Nephron (organoid): Measurements from ENCODE around the gene NAXD.

Experiments used
- H3K27ac Mint-ChIP-seq, 3 experiments: 2 replicates each; pipeline ENCODE4 v1.8.0; 2020; ENCODE audit warnings: mixed read lengths in 3 of 3, mild to moderate bottlenecking in 2 of 3, moderate library complexity in 1 of 3
- H3K27me3 Mint-ChIP-seq: 2 replicates; pipeline ENCODE4 v1.8.0; 2021; ENCODE audit warnings: low read depth, mild to moderate bottlenecking, moderate library complexity, mixed read lengths
- H3K36me3 Mint-ChIP-seq: 2 replicates; pipeline ENCODE4 v1.8.0; 2020; ENCODE audit warnings: low read depth, mixed read lengths
- H3K4me1 Mint-ChIP-seq: 2 replicates; pipeline ENCODE4 v1.8.0; 2020; ENCODE audit warnings: mixed read lengths
- H3K4me3 Mint-ChIP-seq, 3 experiments: 2 replicates each; pipeline ENCODE4 v1.8.0; 2020; ENCODE audit warnings: mild to moderate bottlenecking in 3 of 3, mixed read lengths in 3 of 3, moderate library complexity in 2 of 3
- H3K9me3 Mint-ChIP-seq: 2 replicates; pipeline ENCODE4 v1.8.0; 2020; ENCODE audit warnings: mixed read lengths
- TF ChIP-seq, protein P1 (sequence below), 3 experiments: fragments of 200-600 bp; sonication (generic); IDR thresholded peaks; one replicate each; pipeline ENCODE4 v1.5.0; 2021; ENCODE audit warnings: antibody characterized with exemption in 3 of 3; ENCODE audit not compliant: unreplicated experiment in 3 of 3

The NAXD gene

DNA sequence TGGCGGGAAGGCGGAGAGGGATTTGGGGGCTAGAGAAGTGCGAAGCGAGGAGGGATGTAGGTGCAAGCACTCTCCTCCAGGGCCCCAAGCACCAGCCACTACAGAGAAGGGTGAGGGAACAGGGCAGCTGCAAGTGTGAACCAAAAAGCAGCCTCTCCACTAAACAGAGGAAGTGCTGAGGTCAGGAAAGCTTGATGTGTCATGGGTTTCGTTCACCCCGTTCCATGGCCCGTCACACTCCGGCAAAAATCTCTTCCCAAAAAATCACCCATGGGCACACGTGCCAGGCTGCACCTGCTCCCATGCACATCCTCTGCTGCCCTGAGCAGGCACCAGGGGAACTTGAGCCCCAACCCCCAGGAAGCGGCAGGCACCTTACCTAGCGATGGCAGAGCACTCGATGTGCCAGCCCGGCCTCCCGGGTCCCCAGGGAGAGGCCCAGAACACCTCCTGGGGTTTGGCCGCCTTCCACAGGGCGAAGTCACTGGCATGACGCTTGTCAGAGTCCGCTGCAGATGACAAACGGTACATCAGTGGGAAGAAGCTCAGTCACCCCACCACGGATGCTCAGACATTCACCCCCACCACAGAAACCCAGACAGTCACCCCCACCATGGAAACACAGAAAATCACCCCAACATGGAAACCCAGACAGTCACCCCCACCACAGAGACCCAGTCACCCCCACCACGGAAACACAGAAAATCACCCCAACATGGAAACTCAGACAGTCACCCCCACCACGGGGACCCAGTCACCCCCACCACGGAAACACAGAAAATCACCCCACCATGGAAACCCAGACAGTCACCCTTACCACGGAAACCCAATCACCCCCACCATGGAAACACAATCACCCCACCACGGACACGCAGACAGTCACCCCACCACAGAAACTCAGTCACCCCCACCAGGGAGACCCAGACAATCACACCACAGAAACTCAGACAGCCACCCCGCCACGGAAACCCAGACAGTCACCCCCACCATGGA lies 61.5 kb downstream of the NAXD start:
- no peak overlapping the region for H3K4me3 Mint-ChIP-seq
- H3K9me3 Mint-ChIP-seq: peaks cover 19% of the 10 kb centered on the region
- H3K27me3 Mint-ChIP-seq: no peaks in the 10 kb centered on the region
- H3K4me1 Mint-ChIP-seq: no peaks in the 10 kb centered on the region
- TF ChIP-seq, protein P1, sequence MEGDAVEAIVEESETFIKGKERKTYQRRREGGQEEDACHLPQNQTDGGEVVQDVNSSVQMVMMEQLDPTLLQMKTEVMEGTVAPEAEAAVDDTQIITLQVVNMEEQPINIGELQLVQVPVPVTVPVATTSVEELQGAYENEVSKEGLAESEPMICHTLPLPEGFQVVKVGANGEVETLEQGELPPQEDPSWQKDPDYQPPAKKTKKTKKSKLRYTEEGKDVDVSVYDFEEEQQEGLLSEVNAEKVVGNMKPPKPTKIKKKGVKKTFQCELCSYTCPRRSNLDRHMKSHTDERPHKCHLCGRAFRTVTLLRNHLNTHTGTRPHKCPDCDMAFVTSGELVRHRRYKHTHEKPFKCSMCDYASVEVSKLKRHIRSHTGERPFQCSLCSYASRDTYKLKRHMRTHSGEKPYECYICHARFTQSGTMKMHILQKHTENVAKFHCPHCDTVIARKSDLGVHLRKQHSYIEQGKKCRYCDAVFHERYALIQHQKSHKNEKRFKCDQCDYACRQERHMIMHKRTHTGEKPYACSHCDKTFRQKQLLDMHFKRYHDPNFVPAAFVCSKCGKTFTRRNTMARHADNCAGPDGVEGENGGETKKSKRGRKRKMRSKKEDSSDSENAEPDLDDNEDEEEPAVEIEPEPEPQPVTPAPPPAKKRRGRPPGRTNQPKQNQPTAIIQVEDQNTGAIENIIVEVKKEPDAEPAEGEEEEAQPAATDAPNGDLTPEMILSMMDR (IDR thresholded peaks at IDR 0.05; ENCODE audit: unreplicated experiment in 3 of 3): no peak
- H3K36me3 Mint-ChIP-seq: peaks cover 76% of the 10 kb centered on the region
- H3K27ac Mint-ChIP-seq: no peak overlapping the region

DNA sequence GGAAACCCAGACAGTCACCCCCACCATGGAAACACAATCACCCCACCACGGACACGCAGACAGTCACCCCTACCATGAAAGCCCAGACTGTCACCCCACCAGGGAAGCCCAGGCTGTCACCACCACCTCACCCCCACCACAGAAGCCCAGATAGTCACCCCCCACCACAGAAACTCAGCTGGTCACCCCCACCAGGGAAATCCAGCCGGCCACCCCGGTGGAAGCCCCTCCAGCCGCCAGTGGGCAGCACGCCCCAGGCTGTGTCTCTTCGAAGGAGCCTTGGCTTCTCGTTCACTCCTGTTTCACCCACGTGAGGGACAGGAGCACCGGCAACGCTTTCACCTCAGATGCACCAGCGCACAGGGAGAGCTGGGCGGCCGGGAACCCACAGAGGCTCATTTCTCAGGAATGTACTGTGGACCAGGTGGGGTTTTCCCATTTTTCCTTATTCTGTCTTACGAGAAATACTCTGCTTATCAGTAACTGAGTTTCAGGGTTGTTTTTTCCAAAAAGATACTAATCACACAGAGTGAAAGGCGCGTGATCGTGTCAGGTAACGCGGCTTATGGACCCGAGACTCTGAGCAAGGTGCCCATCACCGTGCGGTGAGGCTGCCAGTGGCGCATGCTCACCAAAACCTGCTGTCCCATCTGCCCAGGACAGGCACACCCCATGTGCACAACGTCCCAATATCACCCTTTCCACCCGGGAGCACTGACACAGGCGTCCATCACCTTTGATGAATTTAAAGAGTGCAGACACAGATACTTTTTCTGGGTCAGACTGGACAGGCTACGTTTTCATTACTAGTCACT lies 62.6 kb downstream of the NAXD start:
- peaks cover 11% of the 10 kb centered on the region for H3K9me3 Mint-ChIP-seq
- no peak overlapping the region for H3K27ac Mint-ChIP-seq
- TF ChIP-seq, protein P1 (IDR thresholded peaks at IDR 0.05; ENCODE audit: unreplicated experiment in 3 of 3): no peak
- H3K27me3 Mint-ChIP-seq: no peaks in the 10 kb centered on the region
- peaks cover 72% of the 10 kb centered on the region for H3K36me3 Mint-ChIP-seq
- H3K4me1 Mint-ChIP-seq: no peaks in the 10 kb centered on the region
- H3K4me3 Mint-ChIP-seq: no peak overlapping the region

DNA sequence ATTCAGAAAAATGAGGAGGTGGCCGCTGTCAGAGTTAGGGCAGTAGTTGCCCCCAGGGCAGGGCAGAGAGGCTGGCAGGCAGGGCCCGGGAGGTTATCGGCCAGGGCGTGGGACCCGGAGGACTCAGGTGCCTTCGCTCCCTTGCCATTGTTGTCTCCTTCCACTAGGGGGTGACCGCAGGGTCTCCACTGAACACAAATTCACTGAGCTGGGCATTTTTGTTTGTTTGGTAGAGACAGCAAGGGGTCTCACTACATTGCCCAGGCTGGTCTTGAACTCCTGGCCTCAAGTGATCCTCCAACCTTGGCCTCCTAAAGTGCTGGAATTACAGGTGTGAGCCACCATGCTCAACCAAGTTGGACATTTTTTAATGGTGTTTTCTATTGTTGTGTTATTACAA lies 65.5 kb downstream of the NAXD start:
- H3K9me3 Mint-ChIP-seq: no peaks in the 10 kb centered on the region
- TF ChIP-seq, protein P1 (IDR thresholded peaks at IDR 0.05; ENCODE audit: unreplicated experiment in 3 of 3): peak; percentile 27 to 45 (median 32)
- peaks cover 6% of the 10 kb centered on the region for H3K4me1 Mint-ChIP-seq
- H3K27me3 Mint-ChIP-seq: no peaks in the 10 kb centered on the region
- H3K4me3 Mint-ChIP-seq: no peak overlapping the region
- peaks cover 60% of the 10 kb centered on the region for H3K36me3 Mint-ChIP-seq
- no peak overlapping the region for H3K27ac Mint-ChIP-seq

DNA sequence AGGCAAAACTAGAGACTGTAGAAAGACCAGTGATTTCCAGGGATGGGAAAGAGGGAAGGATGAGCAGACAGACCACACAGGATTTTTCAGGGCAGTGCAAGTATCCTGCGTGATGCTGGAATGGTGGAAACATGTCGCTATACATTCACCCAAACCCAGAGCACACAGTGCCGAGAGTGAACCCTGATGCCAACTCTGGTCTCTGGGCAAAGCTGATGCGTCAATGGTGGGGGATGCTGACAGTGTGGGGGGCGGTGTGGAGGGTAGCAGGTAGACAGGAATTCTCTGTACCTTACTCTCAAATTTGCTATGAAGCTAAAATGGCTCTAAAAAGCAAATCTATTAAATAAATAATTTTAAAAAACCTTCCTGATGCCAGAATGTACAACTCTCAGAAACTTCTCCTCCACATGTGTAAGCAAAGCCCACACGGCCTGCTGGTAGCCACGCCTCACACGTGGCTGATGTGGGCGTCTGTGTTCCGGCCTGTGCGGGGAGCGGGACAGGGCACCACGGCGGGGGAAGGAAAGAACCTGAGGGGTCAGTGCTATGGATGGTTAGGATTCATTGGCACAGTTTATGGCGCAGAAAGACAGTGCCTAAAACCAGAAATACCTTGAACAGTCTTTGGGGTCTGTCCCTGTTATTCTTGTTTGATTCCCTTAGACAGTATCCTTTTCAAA lies 66.7 kb downstream of the NAXD start:
- Mint-ChIP-seq H3K4me3 (no peak overlapping the region), H3K9me3 (no peaks in the 10 kb centered on the region), H3K4me1 (peaks cover 6% of the 10 kb centered on the region), H3K27me3 (no peaks in the 10 kb centered on the region), H3K36me3 (peaks cover 55% of the 10 kb centered on the region), H3K27ac (no peak overlapping the region)
- TF ChIP-seq, protein P1 (IDR thresholded peaks at IDR 0.05; ENCODE audit: unreplicated experiment in 3 of 3): no peak

DNA sequence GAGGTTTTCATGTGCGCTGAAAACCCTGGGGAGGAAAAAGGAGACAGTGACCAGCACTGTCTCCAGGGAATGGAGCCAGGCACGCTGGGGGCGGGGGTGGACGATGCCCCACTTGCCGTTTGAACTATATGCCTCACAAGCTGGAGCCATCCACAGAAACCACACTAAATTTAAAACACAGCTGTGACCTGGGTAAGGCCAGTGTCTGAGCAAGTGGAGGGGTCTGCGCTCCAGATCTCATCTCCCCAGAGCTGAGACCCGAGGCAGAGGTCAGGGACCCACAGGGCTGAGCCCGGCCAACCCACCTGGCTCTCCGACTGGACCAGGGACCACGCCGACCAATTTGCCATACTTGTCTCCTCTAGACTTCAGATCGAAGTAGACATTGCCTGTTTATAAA lies 67.4 kb downstream of the NAXD start:
- peaks cover 6% of the 10 kb centered on the region for H3K4me1 Mint-ChIP-seq
- H3K9me3 Mint-ChIP-seq: no peaks in the 10 kb centered on the region
- no peak overlapping the region for H3K27ac Mint-ChIP-seq
- H3K4me3 Mint-ChIP-seq: no peak overlapping the region
- H3K27me3 Mint-ChIP-seq: no peaks in the 10 kb centered on the region
- H3K36me3 Mint-ChIP-seq: peaks cover 55% of the 10 kb centered on the region
- TF ChIP-seq, protein P1 (IDR thresholded peaks at IDR 0.05; ENCODE audit: unreplicated experiment in 3 of 3): no peak
